ENCODE results near the gene TCF4.

GRCh38 chr18:55400081-55400480 lies 187.9 kb downstream of the TCF4 start:
- no peak for TF ChIP-seq NFYB (CRISPR knock-in tag; conservative IDR thresholded peaks at IDR 0.05; ENCODE audit: low read depth)
- no peak for TF ChIP-seq E2F5 (CRISPR knock-in tag; IDR thresholded peaks at IDR 0.05)

Data from WTC11 (cell line).